Mammary epithelial cell (primary cell): ENCODE results near the gene ANKRD39.

Experiments used
- CTCF ChIP-seq, 2 donors: IDR thresholded peaks in 1 of 2; conservative IDR thresholded peaks in 1 of 2; 2 replicates each; pipeline ENCODE4 v1.5.1; 2011 to 2012; ENCODE audit warnings: inconsistent platforms in 2 of 2, low read length in 2 of 2, mild to moderate bottlenecking in 2 of 2, control low read depth in 1 of 2, low read depth in 1 of 2; ENCODE audit not compliant: insufficient read depth in 1 of 2; ENCODE audit errors: extremely low read depth in 1 of 2
- EZH2 ChIP-seq: IDR thresholded peaks from 2 replicates; pipeline ENCODE4 v1.6.1; 2012; ENCODE audit warnings: low read length, inconsistent platforms, borderline replicate concordance

GRCh38 chr2:96894151-96894531 is 36.3 kb upstream of the ANKRD39 start:
- TF ChIP-seq CTCF (conservative IDR thresholded peaks at IDR 0.05 in 1 of 2, IDR thresholded peaks at IDR 0.05 in 1 of 2; ENCODE audit: extremely low read depth in 1 of 2, insufficient read depth in 1 of 2, low read depth in 1 of 2, low read length in 2 of 2) (no peak), EZH2 (no peak)
